ENCODE measurements around the gene PATJ. TPM values are rescaled to one million over a fixed set of nuclear protein-coding genes. Genes with fewer than 3 reads are reported as not detected.
A peak's percentile ranks its signal among the peaks of the same experiment; 100 is the strongest.

The PATJ gene
- total RNA-seq, 1 experiment from 2014 or later: 47.3 TPM

DNA sequence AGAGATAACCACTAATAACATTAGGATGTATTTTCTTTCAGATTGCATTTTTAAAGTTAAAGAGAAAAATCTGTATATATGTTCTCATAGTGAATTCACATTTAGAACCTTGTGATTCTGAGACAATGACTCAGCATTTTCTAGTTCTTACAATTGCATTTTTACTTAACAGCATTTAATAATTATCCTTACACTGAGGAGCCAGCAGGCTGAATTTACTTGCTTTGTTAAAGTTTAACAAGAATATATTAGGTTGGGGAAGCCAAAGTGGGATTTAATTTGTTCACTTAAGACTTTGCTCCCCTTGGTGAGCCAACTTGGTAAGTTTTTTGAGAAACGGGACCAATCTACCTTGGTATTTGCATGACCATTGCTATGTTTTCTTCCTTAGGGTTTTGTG is 4.5 kb downstream of the PATJ start:
- Histone ChIP-seq H3K4ac (ENCODE audit: low read depth, low read length) (no peak overlapping the region), H3K79me2 (ENCODE audit: insufficient read depth, low read length) (peaks cover 19% of the 10 kb centered on the region; the same call in 1 of the 2 replicates), H4K8ac (replicated peaks; ENCODE audit: insufficient read length, low read depth, low read length) (no peak overlapping the region), H3K4me1 (ENCODE audit: insufficient read depth, low read length) (peaks cover 9% of the 10 kb centered on the region; the same call in 1 of the 2 replicates), H2BK12ac (ENCODE audit: insufficient read length, low read depth, low read length) (no peak overlapping the region), H4K20me1 (ENCODE audit: control insufficient read depth, insufficient read depth, insufficient read length) (no peaks in the 10 kb centered on the region), H3K4me2 (ENCODE audit: insufficient read depth, insufficient read length, low read length) (no peak overlapping the region), H4K91ac (ENCODE audit: insufficient read length, low read depth, low read length) (no peak overlapping the region), H3K18ac (ENCODE audit: insufficient read length, low read depth, low read length) (no peak overlapping the region), H2BK5ac (ENCODE audit: insufficient read length, low read length) (no peak overlapping the region), H3K9me3 (ENCODE audit: control insufficient read depth, low read depth, low read length) (no peaks in the 10 kb centered on the region), H3K27ac (ENCODE audit: insufficient read length, low read depth, low read length) (no peak overlapping the region), H2BK15ac (ENCODE audit: low read depth, low read length) (no peak overlapping the region), H3T11ph (ENCODE audit: low read length) (no peak overlapping the region), H3K9ac (ENCODE audit: extremely low read depth, insufficient read length, low read length) (no peak overlapping the region), H2BK120ac (ENCODE audit: low read depth, low read length, poor library complexity, severe bottlenecking) (no peak overlapping the region), H3K56ac (ENCODE audit: insufficient read length, low read depth, low read length) (no peak overlapping the region), H3K79me1 (ENCODE audit: insufficient read depth, low read depth, low read length, poor library complexity, severe bottlenecking) (peaks cover 3% of the 10 kb centered on the region), H4K5ac (ENCODE audit: insufficient read length, low read depth, low read length) (no peak overlapping the region), H3K27me3 (ENCODE audit: insufficient read depth, low read length) (no peaks in the 10 kb centered on the region), H2AK5ac (ENCODE audit: insufficient read length, low read length) (no peak overlapping the region), H2BK20ac (ENCODE audit: low read depth, low read length, poor library complexity, severe bottlenecking) (no peak overlapping the region), H3K23ac (ENCODE audit: insufficient read length, low read depth, low read length) (no peak overlapping the region), H3K23me2 (ENCODE audit: insufficient read length, low read depth, low read length, poor library complexity, severe bottlenecking) (peaks cover 9% of the 10 kb centered on the region), H3K14ac (ENCODE audit: insufficient read depth, low read length) (no peak overlapping the region), H2AFZ (ENCODE audit: low read length) (no peak overlapping the region)
- TF ChIP-seq, protein P1, sequence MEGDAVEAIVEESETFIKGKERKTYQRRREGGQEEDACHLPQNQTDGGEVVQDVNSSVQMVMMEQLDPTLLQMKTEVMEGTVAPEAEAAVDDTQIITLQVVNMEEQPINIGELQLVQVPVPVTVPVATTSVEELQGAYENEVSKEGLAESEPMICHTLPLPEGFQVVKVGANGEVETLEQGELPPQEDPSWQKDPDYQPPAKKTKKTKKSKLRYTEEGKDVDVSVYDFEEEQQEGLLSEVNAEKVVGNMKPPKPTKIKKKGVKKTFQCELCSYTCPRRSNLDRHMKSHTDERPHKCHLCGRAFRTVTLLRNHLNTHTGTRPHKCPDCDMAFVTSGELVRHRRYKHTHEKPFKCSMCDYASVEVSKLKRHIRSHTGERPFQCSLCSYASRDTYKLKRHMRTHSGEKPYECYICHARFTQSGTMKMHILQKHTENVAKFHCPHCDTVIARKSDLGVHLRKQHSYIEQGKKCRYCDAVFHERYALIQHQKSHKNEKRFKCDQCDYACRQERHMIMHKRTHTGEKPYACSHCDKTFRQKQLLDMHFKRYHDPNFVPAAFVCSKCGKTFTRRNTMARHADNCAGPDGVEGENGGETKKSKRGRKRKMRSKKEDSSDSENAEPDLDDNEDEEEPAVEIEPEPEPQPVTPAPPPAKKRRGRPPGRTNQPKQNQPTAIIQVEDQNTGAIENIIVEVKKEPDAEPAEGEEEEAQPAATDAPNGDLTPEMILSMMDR (conservative IDR thresholded peaks at IDR 0.05): no peak
- Mint-ChIP-seq H3K4me3 (no peak overlapping the region), H3K27ac (peak overlapping the region in 2 of 3 experiments; percentile 31 to 68; a peak in 4 of 7 replicates), H3K27me3 (ENCODE audit: low read depth) (no peaks in the 10 kb centered on the region), H3K4me1 (peaks cover 23 to 27% of the 10 kb centered on the region in 2 experiments), H3K36me3 (ENCODE audit: insufficient read depth in 1 of 3, low read depth in 3 of 3) (peaks cover 0 to 8% (median 5%) of the 10 kb centered on the region in 3 experiments; a peak in 4 of 7 replicates), H3K9me3 (no peaks in the 10 kb centered on the region)
- WGBS (ENCODE audit: extremely low coverage, insufficient read length, low lambda C conversion rate): no CpG with 5 or more reads among the region's 1 CpG
- no peak for DNase-seq

Data from H9 (cell line).